HG02870 (cell line): ENCODE measurements around the gene TICAM2.

ENCODE experiments used
- ATAC-seq: cut with Tn5 transposase; IDR thresholded peaks from one replicate; pipeline ENCODE4 v1.9.1; 2021; ENCODE audit warnings: mild to moderate bottlenecking, moderate library complexity; ENCODE audit not compliant: unreplicated experiment

Gene TICAM2

DNA sequence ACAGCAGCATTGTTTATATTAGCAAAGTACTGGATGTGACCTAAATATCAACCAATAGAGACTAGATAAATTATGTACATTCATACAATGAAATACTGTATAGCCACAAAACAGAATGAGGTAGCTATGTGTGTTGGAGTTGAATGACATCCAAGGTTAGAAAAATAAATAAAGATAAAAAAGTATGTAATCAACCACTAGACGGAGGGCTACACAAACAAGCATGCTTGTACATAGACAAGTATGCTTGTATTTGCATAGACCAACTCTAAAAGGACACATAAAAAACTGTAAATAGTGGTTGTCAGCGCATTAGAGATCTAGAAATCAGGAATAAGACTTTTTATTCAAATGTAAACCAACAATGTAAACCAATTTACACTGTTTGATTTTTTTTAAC is 60.7 kb downstream of the TICAM2 start:
- ATAC-seq, result no peak

GRCh38 chr5:115535479-115536035 is 66.7 kb downstream of the TICAM2 start:
- no peak for ATAC-seq

DNA sequence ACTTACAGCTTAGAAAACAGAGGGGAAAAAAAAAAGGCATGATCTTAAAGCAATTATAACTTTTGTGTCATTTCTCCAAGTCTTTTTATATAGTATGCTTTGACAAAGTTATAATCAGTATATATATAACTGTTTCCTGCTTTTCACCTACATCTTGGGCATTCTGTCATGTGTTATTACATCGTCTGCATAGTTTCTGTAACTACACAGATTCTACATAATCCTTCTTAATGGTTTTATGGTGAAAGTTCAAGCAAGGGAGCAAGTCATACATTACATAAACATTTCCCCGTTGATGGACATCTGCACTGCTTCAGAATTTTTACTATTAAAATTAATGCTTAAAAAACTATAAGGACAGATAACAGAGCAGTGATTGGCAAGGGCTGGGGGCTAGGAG is 69.8 kb downstream of the TICAM2 start:
- no peak for ATAC-seq

DNA sequence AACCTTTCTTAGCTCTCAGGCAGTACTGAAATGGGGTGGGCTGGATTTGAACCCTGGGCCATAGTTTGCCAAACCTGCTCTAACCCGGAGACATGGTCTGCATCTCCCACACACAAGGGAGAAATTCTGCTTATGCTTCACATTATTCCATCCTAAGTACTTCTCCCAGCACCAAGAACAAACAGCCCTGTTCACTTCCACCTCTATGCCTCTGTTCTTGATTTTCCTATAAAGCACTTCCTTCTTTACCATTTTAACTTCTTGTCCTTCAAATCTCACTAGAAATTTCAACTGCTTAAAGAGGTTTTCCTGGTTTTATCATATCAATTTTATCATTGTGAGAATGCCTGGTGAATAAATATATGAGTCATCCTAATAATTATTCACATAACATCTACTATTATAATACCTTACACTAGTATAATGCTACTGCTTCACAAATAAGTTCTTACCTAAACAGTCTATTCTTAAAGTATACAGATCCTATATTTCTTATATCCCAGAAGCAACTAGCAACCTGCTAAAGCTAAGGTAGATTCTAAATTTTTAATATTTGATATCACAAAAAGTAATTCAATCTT is 70.4 kb downstream of the TICAM2 start:
- ATAC-seq, result no peak

DNA sequence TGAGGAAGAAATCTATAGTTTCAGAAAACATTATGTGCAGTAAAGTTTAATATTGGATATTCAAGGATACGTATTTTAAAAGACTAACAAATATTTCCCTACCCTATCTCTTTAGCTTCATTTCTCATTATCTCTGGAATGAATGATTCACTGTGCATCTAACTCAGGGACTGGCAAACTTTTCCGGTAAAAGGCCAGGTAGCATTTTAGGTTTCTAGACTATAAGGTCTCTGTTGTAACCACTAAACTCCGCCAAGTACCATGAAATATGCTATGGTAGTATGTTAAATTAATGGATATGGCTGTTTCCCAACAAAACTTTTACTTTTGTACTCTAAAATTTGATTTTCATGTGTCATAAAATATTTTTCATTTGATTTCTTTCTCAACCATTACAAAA is 70.9 kb downstream of the TICAM2 start:
- no peak for ATAC-seq

- no peak for ATAC-seq
Observed at GRCh38 chr5:115530426-115530825, 71.9 kb downstream of the TICAM2 start.
